Measurements from ENCODE around the gene ATP9A.

- TF ChIP-seq CTCF (IDR thresholded peaks at IDR 0.05) (peak; percentile 79 to 86 (median 82)), POLR2A (IDR thresholded peaks at IDR 0.05) (no peak)
Measured at GRCh38 chr20:51639206-51639832, 128.9 kb downstream of the ATP9A start.
